NCI-H2196 treated with DMSO at 0.1 percent for 48 hours (cell line): Measurements from ENCODE around the gene SPATS2L.

ENCODE experiments used
- DNase-seq: peaks from one replicate; lab custom pipeline; 2025; ENCODE audit not compliant: unreplicated experiment; lab: John Stamatoyannopoulos, UW

The SPATS2L gene

DNA sequence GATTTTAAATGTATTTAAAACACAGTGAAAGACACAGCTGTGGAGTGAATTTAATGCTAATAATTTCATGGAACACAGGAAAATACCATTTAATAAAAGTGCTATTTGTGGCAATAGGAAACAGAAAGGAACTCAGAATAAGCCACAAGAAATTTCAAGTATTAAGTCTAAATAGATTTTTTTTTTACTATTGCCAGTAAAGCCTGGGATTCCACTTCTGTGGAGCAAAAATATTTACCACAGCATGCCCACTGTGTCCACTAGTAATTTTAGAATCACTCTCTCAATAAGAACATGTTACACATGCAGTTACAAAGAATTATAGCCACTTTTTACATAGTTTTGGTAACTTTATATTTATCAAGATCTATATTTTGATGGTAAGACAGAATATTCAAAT, 186.2 kb downstream of the SPATS2L start:
- DNase-seq = no peak

DNA sequence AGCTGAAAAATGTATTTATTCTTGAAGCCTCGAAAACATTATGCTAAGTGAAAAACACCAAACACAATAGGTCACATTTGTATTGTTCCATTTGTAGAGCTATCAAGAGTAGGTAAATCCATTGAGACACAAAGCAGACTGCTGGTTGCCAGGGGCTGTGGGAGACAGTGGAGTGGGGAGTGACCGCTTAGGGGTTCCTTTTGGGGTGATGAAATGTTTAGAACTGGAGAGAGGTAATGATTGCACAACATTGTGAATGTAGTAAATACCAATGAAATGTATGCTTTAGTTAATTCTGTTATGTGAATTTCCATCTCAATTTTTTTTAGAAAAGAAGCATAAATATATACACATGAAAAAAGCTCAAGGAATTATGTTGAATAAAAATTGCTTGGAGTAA, 187.6 kb downstream of the SPATS2L start:
- DNase-seq = no peak

GRCh38 chr2:200496696-200497095, 190.2 kb downstream of the SPATS2L start:
- DNase-seq = no peak

DNA sequence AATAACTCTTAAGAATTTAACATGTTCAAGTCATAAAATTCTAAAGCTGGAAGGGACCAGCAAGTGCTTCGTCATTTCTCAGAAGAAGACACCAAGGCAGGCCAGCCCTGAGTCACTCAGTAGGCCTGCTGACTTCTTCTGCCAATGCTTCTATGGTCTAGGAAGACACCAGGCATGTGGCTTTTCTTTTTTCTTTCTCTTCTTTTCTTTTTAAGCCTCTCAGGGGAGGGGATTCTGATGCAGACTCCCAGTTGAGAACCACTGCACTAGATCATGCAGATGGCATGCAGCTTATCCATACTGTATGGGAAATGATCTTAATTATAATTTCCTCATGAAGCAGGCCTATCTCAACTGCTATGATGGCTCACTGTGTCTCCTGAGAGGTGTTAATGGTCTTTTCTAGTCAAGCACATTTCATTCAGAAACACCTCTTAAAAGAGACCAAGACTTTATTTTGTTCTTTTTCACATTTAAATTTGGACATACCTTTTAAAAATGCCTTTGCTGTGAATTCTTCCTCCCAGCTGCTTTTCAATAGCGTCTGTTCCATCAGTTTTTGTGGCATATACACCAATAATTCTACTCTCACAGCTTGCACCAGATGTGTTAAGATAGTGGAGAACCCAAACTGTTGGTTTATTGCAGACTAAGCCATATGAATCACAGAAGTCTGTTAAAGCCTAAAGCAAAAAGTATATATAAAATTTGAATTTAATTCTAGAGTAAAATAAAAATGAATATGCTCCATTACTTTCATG, 192.1 kb downstream of the SPATS2L start:
- DNase-seq = no peak

DNA sequence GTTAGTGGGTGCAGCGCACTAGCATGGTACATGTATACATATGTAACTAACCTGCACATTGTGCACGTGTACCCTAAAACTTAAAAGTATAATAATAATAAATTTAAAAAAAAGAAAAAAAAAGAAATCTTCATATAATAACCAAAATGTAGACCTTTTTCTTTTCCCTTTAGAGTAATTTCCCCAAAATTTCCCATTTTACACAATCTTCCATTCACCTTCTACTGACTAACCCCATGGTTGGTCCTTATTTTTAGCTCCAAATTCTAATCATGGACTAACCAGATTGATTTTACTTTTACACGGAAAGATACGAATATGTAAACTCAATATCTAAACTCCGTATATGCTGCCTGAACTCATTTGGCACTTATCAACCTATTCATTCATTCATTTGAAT, 195.7 kb downstream of the SPATS2L start:
- DNase-seq = no peak

GRCh38 chr2:200506679-200507078, 200.2 kb downstream of the SPATS2L start:
- no peak for DNase-seq

GRCh38 chr2:200507179-200507578, 200.7 kb downstream of the SPATS2L start:
- no peak for DNase-seq

- no peak for DNase-seq
Observed at GRCh38 chr2:200509235-200509611, 202.7 kb downstream of the SPATS2L start.

DNA sequence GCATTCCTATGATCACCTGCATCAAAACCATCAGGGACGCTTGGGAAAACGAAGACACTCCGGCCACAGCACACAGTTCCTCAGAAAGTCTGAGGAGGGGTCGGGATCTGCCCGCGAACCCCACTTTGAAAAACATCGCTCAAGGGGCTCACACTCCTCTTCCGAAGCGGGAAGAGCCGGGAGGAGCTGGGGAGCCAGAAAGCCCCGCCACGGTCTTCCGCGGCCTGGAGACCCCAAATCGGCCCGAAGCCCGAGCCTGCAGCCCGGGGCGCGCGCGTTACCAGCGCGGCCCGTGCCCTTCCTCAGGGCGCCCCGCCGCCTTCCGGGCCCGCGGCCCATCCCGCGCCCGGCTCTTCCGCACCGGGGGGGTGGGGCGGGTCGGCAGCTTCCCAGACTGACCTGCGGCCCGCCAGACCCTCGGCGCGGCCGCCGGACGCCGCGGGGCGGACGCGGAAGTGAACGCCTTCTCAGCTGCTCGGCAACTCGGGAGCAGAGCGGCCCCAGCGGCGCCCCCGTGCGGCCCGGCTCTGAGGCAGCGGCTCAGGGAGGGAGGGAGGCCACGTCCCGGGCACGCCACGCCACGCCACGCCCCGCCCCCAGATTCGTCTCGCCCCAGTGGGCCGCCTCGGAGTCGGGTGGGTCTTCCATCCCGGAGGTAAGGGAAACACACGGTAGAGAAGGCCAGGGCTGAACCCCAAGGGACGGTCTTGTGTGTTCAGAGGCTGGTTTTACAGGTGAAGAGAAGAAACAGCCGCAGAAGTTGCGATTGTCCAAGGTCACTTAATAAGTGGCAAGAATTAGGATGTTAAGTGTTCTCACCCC, 203.3 kb downstream of the SPATS2L start, which contains the start of gene KCTD18:
TSS of gene KCTD18 (minus strand) at position 457 of the 822 bp plus-strand sequence. CDS start 3,052 bp downstream, outside the sequence.
- peak; percentile 72 for DNase-seq

DNA sequence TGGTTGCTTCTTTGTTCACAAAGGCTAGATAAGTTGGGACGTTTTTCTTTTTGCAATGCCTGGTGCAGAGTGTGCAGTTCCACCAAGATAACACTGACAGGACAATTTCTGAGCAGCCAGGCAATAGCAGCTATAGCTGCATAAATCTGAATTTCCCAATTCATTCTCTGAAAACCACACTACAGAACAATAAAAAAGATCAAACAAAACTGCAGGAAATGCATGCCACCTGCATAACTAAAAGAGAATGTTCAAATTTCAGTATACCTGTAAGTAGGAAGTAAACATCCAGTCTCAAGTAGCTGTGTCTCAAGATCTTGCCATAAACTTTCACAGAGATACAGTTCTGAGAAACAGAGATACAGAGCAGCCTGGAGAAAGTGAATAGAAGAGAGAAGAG, 208.7 kb downstream of the SPATS2L start:
- DNase-seq = no peak

GRCh38 chr2:200523158-200523557, 216.7 kb downstream of the SPATS2L start:
- DNase-seq = no peak

DNA sequence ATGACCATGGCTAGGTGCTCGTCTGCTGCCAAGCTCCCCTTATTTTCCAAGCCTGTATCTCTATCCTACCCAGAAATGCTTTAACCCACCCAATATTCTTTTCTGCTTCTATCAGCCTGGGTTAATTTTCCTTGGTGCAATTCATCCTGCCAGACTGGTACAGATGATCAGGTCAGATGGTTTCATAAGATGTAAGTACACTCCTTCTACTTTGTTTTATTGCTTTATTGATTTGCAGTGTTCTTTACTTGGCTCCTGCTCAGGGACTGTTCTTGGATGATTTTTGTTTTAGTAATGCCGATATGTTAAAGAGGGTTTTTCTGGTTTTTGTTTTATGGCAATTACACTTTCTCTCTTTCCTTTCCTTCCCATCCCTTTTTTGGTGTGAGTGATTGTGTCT, 217.1 kb downstream of the SPATS2L start:
- DNase-seq = no peak

- no peak for DNase-seq
Observed at GRCh38 chr2:200525066-200525465, 218.6 kb downstream of the SPATS2L start.

- no peak for DNase-seq
Observed at GRCh38 chr2:200525551-200525881, 219.0 kb downstream of the SPATS2L start.

- peak; percentile 95 for DNase-seq
Observed at GRCh38 chr2:200525882-200526651, 219.6 kb downstream of the SPATS2L start, which contains the start of gene SGO2. Gene SGO2 (plus strand): TSS chr2:200526207. CDS start chr2:200532976, 6,769 bp downstream.

DNA sequence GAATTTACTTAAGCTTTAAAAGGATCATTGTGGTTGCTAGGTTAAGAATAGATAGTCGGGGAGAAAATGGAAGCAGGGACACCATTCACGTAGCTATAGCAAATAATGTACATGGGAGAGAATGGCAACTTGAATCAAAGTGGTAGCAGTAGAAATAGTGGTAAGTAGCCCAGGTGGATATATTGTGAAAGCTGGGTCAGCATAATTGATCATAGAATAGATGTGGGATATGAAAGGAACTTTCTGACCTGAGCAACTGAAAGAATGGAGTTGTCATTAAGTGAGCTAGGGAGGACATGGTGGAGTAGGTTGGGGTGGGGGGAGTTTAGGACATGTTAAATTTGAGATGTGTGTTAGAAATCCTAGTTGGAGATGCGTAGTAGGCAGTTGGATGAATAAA, 221.7 kb downstream of the SPATS2L start:
- no peak for DNase-seq
